Esophagus squamous epithelium (tissue), 4 donors: Measurements from ENCODE around the gene MFN1.

Source experiments
- POLR2A ChIP-seq, 4 donors: fragments of 450-650 bp; IDR thresholded peaks; one replicate each; pipeline ENCODE4 v1.6.1; 2017; ENCODE audit warnings: antibody characterized with exemption in 4 of 4, mild to moderate bottlenecking in 4 of 4, moderate library complexity in 3 of 4
- TF ChIP-seq, protein P1 (sequence below), 6 experiments: fragments of 450-650 bp in 4 of 6; fragments of 200-600 bp in 2 of 6; sonication (generic) in 2 of 6; IDR thresholded peaks; one replicate each; pipeline ENCODE4 v1.5.1; 2016 to 2019; ENCODE audit warnings: antibody characterized with exemption in 6 of 6, mild to moderate bottlenecking in 4 of 6, moderate library complexity in 4 of 6

GRCh38 chr3:179410999-179411398, 63.5 kb downstream of the MFN1 start:
- TF ChIP-seq POLR2A (IDR thresholded peaks at IDR 0.05) = no peak
- TF ChIP-seq, protein P1, sequence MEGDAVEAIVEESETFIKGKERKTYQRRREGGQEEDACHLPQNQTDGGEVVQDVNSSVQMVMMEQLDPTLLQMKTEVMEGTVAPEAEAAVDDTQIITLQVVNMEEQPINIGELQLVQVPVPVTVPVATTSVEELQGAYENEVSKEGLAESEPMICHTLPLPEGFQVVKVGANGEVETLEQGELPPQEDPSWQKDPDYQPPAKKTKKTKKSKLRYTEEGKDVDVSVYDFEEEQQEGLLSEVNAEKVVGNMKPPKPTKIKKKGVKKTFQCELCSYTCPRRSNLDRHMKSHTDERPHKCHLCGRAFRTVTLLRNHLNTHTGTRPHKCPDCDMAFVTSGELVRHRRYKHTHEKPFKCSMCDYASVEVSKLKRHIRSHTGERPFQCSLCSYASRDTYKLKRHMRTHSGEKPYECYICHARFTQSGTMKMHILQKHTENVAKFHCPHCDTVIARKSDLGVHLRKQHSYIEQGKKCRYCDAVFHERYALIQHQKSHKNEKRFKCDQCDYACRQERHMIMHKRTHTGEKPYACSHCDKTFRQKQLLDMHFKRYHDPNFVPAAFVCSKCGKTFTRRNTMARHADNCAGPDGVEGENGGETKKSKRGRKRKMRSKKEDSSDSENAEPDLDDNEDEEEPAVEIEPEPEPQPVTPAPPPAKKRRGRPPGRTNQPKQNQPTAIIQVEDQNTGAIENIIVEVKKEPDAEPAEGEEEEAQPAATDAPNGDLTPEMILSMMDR (IDR thresholded peaks at IDR 0.05) = no peak
